ENCODE results near the gene HMGN1. TPM values are rescaled to one million over a fixed set of nuclear protein-coding genes. Genes with fewer than 3 reads are reported as not detected.

HMGN1 gene
- total RNA-seq, 1 experiment from 2014 or later: 276 TPM

DNA sequence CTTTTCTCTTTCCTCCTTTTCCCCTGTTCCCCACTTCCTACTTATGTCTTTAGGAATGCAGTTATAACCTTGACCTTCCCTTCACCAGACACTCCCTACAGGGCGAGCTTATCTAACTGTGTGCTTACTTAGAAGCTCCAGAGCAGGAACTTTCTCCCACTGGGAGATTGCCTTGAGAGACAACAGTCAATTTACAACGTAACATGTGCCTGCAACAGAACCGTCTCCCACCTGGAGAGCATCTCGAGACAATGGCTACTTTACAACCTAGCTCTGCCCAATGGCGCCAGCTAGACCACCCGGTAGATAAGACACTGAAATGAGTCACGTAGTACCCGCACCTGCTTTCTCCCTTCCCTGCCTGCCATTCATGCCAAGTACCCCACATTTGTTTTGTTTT is 16.7 kb downstream of the HMGN1 start:
- DNase-seq (ENCODE audit: low read depth): no peak

DNA sequence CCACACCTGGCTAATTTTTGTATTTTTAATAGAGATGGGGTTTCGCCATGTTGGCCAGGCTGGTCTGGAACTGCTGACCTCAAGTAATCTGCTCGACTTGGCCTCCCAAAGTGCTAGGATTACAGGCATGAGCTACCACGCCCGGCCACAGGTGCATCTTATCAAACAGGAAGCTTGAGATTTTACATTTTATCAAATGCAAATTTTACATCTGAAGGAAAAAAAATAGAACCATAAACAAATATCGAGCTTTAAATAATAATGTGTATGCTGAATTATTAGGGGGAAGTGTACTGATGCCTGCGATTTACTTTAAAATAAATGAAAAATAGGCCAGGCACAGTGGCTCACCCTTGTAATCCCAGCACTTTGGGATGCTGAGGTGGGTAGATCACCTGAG is 18.9 kb downstream of the HMGN1 start:
- no peak for DNase-seq (ENCODE audit: low read depth)

DNA sequence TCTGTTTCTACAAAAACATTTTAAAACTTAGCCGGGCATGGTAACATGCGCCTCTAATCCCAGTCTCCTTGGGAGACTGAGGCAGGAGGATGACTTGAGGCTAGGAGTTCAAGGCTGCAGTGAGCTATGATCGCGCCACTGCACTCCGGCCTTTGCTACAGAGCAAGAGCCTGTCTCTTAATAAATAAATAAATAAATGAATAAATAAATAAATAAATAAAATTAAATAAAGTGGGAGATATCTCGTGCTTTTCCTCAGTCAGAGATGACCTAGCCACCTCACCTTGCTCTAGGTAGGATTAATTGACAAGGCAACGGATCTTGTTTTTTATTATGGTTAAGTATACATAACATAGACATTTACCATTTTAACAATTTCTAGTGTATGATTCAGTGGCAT is 21.2 kb downstream of the HMGN1 start:
- no peak for DNase-seq (ENCODE audit: low read depth)

DNA sequence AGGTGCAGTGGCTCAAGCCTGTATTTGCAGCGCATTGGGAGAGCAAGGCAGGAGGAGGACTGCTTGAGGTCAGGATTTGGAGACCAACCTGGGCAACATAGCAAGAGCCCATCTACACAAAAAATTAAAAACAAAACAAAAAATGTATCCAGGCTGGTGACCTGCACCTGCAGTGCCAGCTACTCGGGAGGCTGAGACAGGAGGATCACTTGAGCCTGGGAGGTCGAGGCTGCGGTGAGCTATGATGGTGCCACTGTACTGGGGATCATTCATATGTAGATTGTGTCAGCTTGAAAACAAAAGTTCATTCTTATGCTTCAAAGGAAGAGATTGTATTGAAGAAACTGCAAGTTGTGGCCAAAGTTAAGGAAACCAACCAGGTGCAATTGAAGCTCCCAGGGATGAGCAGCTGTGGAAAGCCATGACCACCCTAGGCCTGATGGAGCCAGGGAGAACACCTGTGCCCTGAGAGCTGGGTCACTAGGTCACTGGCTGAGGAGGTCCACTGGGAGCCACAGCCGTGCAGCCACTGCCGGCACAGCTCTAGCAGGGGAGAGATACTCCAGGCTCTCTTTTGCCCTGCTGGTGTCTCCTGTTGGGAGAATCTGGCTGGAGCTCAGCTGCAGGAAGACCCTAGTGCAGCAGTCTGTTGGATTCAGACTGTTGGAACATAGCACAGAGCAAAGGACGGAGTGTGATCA is 22.1 kb downstream of the HMGN1 start:
- no peak for DNase-seq (ENCODE audit: low read depth)

DNA sequence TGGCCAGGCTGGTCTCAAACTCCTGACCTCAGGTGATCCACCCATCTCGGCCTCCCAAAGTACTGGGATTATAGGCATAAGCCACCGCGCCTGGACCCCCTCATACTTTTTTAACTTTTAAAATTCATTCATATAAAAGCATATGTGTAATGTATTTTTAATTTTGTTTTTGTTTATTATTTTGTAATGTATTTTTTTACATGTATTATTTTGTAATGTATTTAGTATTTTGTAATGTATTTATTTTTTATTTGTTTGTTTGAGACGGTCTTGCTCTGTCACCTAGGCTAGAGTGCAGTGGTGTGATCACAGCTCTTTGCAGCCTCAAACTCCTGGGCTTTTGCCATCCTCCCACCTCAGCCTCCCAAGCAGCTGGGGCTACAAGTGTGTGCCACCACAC is 23.4 kb downstream of the HMGN1 start:
- no peak for DNase-seq (ENCODE audit: low read depth)

DNA sequence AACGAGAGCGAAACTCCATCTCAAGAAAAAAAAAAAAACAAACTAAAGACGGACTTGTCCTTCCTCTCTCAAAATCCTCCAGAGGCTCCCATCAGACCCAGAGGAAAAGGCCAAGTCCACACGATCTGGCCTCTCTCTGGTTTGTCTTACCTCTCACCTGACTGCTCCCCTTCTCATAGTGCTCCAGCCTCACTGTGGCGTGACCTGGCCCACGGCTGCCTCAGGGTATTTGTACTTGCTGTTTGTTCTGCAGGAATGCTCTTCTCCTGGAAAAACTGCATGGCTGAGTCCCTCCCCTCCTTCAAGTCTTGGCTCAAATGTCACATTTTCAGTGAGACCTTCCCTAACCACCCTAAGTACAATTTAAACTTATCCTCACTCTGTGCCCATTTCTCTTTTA is 27.5 kb downstream of the HMGN1 start:
- DNase-seq (ENCODE audit: low read depth): no peak

DNA sequence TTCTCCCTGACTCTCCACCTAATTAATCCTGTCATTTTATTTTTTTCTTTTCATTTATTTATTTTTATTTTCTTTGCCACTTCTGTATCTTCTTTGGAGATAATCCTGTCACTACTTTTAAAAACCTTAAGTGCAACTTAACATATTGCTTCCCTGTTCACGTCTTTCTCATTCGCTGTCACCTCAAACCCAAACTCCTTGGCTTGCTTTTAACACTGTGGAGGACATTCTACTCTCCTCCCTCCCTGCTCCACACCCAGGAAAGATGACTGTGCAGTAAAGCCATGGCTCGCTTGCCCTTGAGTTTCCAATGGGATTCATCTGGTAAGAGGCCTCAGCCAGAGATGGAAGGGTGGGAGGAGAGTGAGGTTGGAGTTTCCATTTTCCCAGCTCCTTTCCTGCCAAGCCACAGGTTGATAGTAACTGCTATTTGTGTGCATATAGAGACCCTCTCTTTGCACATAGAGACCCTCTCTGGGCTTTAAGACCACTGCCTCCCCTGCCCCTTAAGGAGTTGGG is 29.0 kb downstream of the HMGN1 start:
- DNase-seq (ENCODE audit: low read depth): no peak

DNA sequence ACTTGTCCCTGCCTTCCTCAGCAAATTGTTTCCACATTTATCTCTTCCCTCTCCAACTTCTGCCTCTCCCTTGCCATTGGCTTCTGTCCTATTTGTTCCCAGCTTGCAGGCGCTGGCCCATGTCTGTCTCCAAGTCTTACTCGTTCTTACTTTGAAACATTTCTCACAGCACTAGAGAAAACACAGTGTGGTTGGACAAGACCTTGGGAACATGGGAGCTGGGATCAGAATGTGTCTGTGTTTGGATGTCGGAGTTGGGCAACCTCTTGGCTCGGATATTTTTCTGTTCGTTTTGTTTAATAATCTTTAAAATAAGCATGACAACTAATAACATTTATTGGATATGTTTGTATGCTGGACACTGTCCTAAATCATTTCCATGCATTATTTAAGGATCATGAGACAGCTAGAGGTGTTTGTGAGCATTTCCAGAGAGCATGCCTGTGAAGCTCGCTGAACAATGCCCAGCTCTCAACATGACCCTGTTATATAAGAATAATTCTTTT is 29.6 kb downstream of the HMGN1 start:
- no peak for DNase-seq (ENCODE audit: low read depth)

DNA sequence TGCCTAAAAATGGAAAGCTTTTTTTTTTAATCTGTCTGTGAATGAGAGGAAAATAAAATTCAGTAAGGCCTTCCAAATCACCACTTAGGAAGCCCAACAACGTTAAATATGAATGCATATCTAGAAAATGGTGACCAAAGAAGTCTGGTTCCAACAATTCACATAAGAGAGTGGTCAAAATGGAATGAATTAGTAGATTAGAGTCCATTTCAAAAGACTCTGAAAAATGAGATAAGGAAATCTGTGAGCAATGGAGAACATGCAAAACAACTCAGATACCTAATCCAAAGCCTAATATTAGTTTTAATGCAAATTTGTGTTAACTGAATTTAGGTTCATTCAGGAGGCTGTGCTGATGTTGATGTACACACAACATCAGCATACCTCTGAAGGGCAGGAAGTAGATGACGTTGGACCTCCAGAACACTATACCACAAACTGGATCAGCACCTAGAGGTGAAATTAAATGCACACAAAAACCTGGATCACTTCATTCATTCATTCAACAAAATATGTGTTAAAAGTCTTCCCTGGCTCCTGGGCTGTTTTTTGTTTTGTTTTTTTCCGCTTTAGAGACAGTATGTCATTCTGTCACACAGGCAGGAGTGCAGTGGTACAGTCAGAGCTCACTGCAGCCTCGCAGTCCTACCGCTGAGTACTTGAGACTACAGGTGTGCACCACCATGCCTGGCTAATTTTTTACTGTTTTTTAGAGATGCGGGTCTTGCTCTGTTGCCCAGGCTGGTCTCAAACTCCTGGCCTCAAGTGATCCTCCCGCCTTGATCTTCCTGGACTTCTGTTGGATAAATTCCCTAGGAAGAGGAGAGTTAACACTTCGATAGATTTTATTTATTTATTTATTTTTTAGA is 30.6 kb downstream of the HMGN1 start:
- DNase-seq (ENCODE audit: low read depth): no peak

DNA sequence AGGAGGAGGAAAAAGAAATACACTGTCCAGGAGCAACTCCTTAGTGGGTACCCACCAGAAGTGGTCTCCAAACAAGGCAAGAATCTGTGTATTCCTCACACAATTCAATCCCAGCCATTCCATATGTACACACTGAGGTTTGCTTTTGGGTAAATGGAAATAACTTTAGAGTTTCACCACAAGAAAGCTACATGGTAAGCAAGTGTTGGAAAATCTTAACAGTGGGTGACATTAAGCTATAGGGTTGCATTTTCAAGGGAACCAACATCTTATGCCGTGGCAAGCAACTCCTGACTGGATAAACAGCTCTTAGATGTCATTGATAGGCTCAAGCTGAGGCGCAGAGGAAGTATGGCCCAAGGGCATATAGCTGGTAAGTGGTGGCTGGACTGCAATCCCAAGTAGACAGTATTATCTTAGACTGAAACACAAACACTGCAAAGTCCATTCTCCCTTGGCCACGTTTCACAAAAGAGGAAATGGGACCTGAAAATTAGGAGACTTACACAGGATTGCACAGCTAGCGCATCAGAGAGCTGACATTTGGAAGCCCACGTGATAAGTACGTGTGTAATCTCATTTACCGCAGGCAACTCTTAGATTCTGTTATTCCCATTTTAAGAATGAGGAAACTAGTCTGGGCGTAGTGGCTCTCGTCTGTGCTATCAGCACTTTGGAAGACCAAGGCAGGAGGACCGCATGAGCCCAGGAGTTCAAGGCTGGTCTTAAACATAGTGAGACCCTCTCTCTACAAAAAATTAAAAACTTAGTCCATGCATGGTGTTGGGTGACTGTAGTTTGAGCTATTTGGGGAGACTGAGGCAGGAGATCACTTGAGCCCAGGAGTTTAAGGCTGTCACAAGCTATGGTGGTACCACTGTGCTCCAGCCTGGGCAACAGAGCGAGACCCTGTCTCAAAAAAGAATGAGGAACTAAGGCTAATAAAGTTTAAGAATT is 31.5 kb downstream of the HMGN1 start:
- peak; percentile 71 for DNase-seq (ENCODE audit: low read depth)

DNA sequence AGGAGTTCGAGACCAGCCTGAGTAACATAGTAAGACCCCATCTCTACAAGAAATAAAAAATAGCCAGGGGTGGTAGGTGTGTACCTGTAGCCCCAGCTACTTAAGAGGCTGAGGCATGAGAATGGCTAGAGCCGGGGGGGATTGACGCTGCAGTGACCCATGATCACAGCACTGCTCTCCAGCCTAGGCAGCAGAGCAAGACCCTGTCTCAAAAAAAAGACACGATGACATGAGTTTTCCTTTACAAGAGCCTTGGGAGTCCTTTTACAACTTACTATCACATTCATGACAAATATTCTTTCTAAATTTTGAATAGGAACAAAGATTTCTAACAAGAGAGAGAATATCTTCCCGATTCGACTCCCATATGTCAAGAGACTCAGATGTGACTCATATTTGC is 32.2 kb downstream of the HMGN1 start:
- no peak for DNase-seq (ENCODE audit: low read depth)

DNA sequence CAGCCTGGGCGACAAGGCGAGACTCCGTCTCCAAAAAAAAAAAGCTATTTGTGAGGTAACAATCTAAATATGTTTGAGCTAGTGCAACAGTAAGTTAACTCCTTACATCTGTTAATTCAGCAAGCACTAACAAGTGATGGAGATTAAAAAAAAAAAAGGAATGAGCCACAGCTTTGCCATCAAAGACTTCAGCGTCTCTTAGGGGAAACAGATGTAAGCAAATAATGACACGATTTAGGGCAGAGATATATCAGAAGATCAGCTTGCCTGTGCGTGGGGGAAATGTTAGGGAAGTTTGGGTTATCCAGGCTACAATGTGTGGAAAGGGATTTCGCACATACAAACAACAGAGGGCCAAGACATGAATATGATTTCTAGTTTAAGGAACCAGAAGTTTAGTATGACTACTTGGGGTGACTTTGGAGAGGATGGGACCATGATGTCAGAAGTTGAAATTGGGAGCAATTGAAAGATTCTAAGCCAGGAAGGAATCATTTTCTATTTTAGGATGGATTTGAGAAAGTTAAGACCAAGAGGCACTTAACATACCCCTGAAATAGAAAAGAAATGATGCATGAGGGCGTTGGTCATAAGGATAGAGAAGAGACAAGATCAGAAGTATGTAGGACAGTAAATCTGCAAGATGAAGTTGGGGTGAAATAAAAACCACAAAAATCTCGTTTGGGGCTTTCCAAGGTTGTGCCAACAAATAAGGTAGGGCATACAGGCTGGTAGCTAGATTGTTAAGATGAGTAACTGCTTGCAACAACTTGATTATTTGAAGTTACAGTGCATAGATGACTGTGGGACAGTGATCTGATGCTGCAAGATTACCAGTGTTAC is 33.1 kb downstream of the HMGN1 start:
- peak; percentile 16 for DNase-seq (ENCODE audit: low read depth)

DNA sequence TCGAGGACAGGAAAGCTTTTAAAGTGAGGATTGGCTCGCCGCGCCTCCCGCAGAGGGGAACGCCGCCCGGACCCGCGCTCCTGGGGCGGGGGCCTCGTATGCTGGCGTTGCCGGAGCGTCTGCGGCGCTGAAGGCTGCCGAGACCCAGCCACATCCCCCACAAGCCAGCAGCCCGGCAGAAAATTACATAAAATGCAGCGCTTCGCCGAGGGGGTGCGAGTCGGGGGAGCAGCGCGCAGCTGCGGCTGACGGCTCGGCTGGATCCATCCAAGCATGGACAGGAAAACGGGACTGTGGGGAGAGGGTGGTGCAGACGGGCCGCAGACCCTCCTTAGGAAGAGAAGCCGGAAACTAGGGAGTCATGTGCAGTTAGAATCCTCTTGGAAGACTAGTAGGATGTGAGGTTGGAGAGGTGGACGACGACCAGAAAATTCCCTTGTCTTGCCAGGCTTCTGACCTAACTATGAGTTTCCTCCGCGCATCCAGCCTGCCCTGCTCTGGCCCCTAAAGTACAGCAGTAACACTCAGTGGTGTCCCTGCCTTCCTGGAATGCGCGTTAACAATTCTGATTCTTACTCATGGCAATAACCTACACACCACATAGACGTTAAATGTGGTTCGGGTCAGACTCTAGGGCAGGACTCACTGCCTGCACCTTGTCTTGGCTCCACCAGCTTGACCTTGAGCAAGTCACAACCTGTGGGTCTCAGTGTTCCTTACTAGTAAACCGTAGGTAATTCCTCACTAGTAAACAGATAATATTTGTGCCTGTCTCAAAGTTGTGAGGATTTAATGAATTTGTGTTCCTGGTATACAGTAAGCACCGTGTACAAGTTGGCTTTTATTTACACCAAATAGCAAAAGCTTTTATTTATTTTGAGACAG is 34.5 kb downstream of the HMGN1 start:
- peak; percentile 58 for DNase-seq (ENCODE audit: low read depth)

DNA sequence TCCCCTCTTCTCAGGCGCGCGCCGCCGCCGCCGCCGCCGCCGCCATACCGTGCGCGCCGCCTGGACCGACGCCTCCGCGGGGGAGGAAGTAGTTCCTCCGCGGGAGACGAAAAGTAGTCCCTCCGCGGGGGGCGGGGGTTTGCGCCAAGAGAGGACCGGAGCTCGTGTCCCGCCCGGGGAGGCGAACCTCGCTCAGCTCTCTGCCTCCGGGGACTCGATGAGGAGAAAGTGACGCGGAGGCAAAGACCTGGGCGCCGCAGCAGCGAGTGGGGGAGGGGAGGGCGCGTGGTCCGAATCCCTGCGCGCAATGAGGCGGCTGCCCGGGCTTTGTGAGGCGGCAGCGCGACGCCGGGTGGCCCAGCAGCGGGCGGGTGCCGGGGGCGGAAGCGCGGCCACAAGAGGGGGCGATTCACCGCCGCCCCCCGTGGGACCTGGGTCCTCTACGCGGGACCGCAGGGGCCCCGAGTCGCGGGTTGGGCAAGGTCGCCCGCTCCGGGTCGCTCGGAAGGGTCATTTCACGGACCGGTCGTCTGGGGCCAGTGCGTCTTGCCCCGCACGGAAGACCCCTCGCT is 35.2 kb downstream of the HMGN1 start, which contains the start of gene BRWD1:
BRWD1 (minus strand) TSS at position 62 of the 572 bp plus-strand sequence. CDS start 141 bp downstream, outside the sequence.
- DNase-seq (ENCODE audit: low read depth): peak; percentile 84

DNA sequence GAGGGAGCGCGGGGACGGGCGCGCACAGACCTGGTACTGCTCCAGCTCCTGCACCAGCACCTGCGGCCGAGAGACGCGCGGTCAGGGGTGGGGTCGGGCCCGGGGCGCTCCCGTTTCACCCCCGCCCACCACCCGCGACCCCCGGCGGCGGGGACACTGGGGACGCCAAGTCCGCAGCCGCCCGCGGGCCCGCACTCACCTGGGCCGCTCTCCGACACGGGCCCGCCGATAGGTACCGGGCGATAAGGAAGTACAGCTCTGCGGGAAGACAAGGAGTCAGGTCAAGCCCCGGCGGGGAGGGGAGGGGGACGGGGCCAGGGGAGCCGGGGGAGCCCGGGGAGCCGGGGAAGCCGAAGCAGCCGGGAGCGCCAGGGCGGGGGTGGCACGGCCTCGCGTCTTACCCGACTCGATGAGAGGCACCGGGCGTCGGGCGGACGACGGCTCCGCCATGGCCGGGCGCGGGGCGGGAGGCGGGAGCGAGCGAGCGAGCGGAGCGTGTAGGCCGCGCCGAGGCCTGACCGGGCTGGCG is 35.8 kb downstream of the HMGN1 start:
- DNase-seq (ENCODE audit: low read depth): no peak

DNA sequence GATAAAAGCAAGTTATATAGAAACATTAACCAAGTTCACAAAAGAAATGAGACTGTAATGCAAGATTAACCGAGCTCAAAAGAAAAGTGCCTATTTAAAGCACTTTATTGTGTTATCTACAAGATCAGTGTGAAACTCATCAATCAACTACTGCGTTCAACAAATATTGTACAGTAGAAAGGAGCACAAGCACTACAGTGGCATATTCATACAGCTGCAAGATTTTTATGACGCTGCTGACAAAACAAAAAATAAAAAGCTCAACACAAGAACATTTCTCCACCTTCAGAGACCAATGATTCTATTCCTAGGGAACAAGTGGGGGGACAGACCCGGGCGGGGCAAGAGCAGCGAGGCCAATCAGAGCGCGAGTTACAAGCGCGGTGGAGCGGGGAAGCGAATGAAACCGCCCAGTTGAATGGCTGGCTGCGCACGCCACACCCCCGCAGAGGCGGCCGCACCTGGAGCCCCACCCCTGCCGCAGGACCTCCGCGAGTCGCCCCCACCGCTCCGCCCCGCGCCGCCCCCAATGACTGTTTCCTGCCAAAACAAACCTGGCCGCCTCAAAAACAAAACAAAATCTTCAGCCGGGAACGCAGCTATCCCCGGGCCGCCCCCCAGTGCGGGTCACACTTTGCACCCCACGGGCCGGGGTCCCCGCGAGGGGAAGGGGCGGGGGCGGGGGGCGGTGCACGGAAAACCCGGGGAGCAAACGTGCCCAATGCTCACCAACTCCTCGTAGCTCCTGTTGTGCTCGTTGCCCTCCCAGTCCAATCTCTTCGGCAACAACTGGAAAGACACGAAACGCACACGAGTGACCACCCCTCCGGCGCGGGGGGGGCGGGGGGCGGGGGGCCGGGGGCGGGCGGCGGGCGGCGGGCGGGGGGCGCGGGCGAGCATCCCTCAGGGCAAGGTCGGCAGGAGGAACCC is 36.5 kb downstream of the HMGN1 start:
- DNase-seq (ENCODE audit: low read depth): peak; percentile 79

DNA sequence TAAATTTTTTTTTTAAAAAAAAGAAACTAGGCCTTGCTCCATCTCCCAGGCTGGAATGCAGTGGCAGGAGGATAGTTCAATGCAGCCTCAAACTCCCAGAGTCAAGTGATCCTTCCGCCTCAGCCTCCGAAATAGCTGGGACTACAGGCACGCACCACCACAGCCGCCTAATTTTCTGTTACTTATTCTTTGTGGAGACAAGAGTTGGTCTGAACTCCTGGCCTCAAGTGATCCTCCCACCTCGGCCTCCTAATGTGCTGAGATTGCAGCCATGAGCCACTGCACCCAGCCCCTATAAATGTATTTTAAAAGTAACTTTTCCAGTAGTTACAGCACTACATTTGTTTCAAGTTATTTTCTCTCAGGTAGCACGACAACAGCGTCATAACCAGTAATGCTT is 37.7 kb downstream of the HMGN1 start:
- DNase-seq (ENCODE audit: low read depth): no peak

DNA sequence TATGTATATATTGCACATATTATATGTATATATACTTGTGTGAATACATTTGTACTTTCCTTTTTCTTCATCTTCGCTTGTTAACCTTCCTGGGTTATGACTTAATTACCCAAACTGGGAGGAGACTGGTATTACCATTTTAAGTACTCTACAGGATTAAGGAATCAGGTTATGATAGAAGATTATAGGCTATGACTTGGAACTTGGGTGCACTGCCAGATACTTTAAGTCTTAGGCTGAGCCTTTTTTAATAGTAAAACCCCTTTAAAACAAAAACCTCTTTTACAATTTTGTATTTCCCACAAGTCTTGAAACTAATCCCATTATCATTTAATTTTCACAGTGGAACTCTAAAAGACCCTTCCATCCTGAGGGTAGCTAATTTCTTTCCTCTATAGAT is 41.4 kb downstream of the HMGN1 start:
- DNase-seq (ENCODE audit: low read depth): no peak
